KOPT-K1 (cell line): Measurements from ENCODE around the gene CAMTA2.
"Not testable (repeated sequence)": the region's sequence is repeated elsewhere in the genome, so short reads cannot be mapped to it uniquely, and the experiment has no call there.

Source experiments
- H3K27ac ChIP-seq: fragments of 200-600 bp; sonication (generic); 2 replicates; pipeline ENCODE4 v1.5.1; 2016; ENCODE audit warnings: antibody characterized with exemption, mild to moderate bottlenecking, low read depth, low read length; ENCODE audit not compliant: poor library complexity, severe bottlenecking
- H3K36me3 ChIP-seq: fragments of 200-600 bp; sonication (generic); 2 replicates; pipeline ENCODE4 v1.5.1; 2017; ENCODE audit warnings: antibody characterized with exemption, mild to moderate bottlenecking, low read length, moderate library complexity; ENCODE audit not compliant: insufficient read depth
- H3K9me3 ChIP-seq: fragments of 200-600 bp; sonication (generic); 2 replicates; pipeline ENCODE4 v1.5.1; 2017; ENCODE audit warnings: antibody characterized with exemption, low read length, mild to moderate bottlenecking; ENCODE audit not compliant: insufficient read depth, poor library complexity, severe bottlenecking

Gene CAMTA2

GRCh38 chr17:4986951-4987766 is at the start of gene CAMTA2:
TSS of gene CAMTA2 (minus strand) at chr17:4987675. CDS start at chr17:4986222, 1,453 bp downstream.
- Histone ChIP-seq H3K27ac (peak within 1 kb of the TSS; percentile 63), H3K36me3 (peaks cover 9% of the 10 kb centered on the region; the same call in 1 of the 2 replicates), H3K9me3 (no peaks in the 10 kb centered on the region)

GRCh38 chr17:5035315-5035714 is 47.8 kb upstream of the CAMTA2 start, which contains the start of gene SLC52A1:
TSS of gene SLC52A1 (minus strand) at chr17:5035426. CDS start at chr17:5034606, 820 bp downstream.
- no peaks in the 10 kb centered on the region for H3K9me3 ChIP-seq
- H3K27ac ChIP-seq: no peak within 1 kb of the TSS
- H3K36me3 ChIP-seq: no peaks in the 10 kb centered on the region

- H3K27ac ChIP-seq: no peak overlapping the region
- no peaks in the 10 kb centered on the region for H3K36me3 ChIP-seq
- H3K9me3 ChIP-seq: no peaks in the 10 kb centered on the region
Observed at GRCh38 chr17:5034651-5035050, 47.2 kb upstream of the CAMTA2 start.

- Histone ChIP-seq H3K36me3 (no peaks in the 10 kb centered on the region), H3K9me3 (no peaks in the 10 kb centered on the region), H3K27ac (no peak overlapping the region)
Observed at GRCh38 chr17:5034063-5034462, 46.6 kb upstream of the CAMTA2 start.

- Histone ChIP-seq H3K9me3 (no peaks in the 10 kb centered on the region), H3K27ac (no peak overlapping the region), H3K36me3 (no peaks in the 10 kb centered on the region)
Observed at GRCh38 chr17:5033352-5034015, 46.0 kb upstream of the CAMTA2 start.

- no peaks in the 10 kb centered on the region for H3K36me3 ChIP-seq
- H3K9me3 ChIP-seq: no peaks in the 10 kb centered on the region
- no peak overlapping the region for H3K27ac ChIP-seq
Observed at GRCh38 chr17:5032865-5033264, 45.4 kb upstream of the CAMTA2 start.

- Histone ChIP-seq H3K9me3 (no peaks in the 10 kb centered on the region), H3K27ac (peak overlapping the region; percentile 41), H3K36me3 (no peaks in the 10 kb centered on the region)
Observed at GRCh38 chr17:5031365-5032082, 44.0 kb upstream of the CAMTA2 start.

GRCh38 chr17:5030168-5030567 is 42.7 kb upstream of the CAMTA2 start:
- not testable (repeated sequence) for H3K27ac ChIP-seq, H3K36me3 ChIP-seq, H3K9me3 ChIP-seq

GRCh38 chr17:5027916-5028315 is 40.4 kb upstream of the CAMTA2 start:
- Histone ChIP-seq H3K36me3 (no peaks in the 10 kb centered on the region), H3K27ac (no peak overlapping the region), H3K9me3 (no peaks in the 10 kb centered on the region)

- no peaks in the 10 kb centered on the region for H3K9me3 ChIP-seq
- no peak overlapping the region for H3K27ac ChIP-seq
- no peaks in the 10 kb centered on the region for H3K36me3 ChIP-seq
Observed at GRCh38 chr17:5027299-5027698, 39.8 kb upstream of the CAMTA2 start.

GRCh38 chr17:5024604-5025003 is 37.1 kb upstream of the CAMTA2 start:
- Histone ChIP-seq H3K27ac (no peak overlapping the region), H3K9me3 (no peaks in the 10 kb centered on the region), H3K36me3 (peaks cover 10% of the 10 kb centered on the region; the same call in 1 of the 2 replicates)

GRCh38 chr17:5023588-5024147 is 36.2 kb upstream of the CAMTA2 start:
- no peaks in the 10 kb centered on the region for H3K9me3 ChIP-seq
- H3K36me3 ChIP-seq: peaks cover 10% of the 10 kb centered on the region; the same call in 1 of the 2 replicates
- H3K27ac ChIP-seq: no peak overlapping the region

- Histone ChIP-seq H3K36me3 (peaks cover 14% of the 10 kb centered on the region; the same call in 1 of the 2 replicates), H3K9me3 (no peaks in the 10 kb centered on the region), H3K27ac (no peak overlapping the region)
Observed at GRCh38 chr17:5022171-5022711, 34.8 kb upstream of the CAMTA2 start.

- Histone ChIP-seq H3K9me3 (no peaks in the 10 kb centered on the region), H3K36me3 (peaks cover 19% of the 10 kb centered on the region; the same call in 1 of the 2 replicates), H3K27ac (no peak overlapping the region)
Observed at GRCh38 chr17:5020502-5021023, 33.1 kb upstream of the CAMTA2 start.
